ENCODE results near the gene EGFL8. TPM values are rescaled to one million over a fixed set of nuclear protein-coding genes. Genes with fewer than 3 reads are reported as not detected.

Gene EGFL8
- total RNA-seq, 1 donor from 2014 or later, result 6.1 TPM

DNA sequence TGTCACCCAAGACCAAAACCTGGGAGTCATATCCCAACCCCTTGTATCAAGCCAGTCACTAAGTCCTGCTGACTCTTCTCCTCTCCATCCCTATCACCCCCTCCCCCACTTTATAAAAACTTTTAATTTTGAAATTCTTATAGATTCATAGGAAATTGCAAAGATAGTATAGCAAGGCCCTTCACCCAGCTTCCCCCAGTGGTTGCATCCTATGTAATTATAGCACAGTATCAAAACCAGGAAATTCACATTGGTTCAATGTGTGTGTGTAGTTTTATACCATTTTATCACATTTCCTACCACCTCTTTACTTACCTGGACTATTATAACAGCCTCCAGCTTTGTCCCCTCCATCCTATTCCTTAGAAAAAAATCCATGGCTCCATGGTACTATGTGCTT is 6.3 kb upstream of the EGFL8 start:
- no peak for ATAC-seq (ENCODE audit: poor library complexity)
- intact Hi-C loops (cut with DNase I), result no loop called here
- DNase-seq, result no peak

DNA sequence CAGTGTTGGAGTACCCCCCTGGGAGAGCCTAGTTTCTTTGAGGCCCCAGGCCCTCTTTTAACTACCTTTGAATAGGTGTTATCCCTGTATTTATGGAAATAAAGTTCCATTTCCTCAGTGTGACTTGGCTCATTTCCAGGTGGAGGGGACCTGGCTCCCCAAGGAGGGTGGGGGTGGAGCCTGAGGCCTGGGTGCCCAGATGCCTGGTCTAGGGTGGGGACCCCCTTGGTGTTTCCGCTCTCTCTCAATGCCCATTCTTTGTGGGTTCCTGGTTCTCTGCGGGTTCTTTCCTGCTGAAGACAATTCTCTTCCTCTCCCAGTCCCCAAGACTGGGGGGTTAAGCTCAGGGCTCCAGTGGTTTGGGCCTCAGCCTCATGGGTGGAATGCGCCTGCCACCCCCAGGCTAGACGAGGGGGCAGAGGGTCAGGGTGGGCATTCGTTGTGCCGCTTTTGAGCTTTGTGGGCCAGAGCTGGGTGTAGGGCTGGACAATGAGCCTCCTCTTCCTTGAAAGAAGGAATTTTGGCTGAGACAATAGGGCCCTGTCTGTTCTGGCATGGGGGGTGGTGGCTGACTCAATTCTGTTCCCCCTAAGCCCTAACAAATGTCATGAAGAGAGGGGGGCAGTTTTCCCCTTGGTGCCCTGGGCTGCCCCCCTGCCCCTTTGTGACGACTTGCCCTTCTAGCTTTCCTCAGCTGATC is 686 bp upstream of the EGFL8 start:
- intact Hi-C loops (cut with DNase I), result no loop called here
- no peak for ATAC-seq (ENCODE audit: poor library complexity)
- DNase-seq, result no peak

DNA sequence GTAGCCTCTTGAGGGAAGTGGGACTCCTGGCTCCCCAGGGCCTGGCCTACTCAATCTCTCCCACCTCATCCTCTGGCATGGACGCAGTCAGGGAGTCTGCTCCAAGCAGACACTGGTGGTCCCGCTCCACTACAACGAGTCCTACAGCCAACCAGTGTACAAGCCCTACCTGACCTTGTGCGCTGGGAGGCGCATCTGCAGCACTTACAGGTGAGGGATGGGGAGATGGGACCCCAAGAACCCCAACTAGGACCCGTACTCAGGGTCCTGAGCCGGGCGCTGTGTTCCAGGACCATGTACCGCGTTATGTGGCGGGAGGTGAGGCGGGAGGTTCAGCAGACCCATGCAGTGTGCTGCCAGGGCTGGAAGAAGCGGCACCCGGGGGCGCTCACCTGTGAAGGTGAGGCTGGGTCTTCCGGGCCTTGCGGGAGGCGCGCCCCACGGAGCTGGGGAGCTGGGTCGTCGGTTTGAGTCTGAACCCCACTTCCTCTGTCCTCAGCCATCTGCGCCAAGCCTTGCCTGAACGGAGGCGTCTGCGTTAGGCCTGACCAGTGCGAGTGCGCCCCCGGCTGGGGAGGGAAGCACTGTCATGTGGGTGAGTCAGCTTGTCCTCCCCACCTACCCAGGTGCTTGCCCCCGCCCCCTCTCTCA is 2.1 kb downstream of the EGFL8 start:
- intact Hi-C loops (cut with DNase I), result no loop called here
- DNase-seq, result no peak
- no peak for ATAC-seq (ENCODE audit: poor library complexity)

DNA sequence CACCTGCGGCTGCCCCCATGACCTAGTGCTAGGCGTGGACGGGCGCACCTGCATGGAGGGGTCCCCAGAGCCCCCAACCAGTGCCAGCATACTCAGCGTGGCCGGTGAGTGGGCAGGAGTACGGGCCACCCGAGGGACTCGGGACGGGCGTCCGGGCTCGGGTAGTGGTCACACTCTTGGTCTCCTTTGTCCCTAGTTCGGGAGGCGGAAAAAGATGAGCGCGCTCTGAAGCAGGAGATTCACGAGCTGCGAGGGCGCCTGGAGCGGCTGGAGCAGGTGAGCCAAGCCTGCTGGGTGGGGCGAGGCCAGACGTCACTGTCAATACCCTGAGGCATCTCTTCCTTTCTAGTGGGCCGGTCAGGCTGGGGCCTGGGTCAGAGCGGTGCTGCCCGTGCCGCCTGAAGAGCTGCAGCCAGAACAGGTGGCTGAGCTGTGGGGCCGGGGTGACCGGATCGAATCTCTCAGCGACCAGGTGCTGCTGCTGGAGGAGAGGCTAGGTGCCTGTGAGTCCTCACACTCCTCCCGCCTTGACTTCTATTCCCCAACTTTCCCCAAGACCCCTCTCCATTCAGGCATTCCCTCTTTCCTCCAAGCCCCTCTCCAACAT is 2.9 kb downstream of the EGFL8 start:
- no peak for ATAC-seq (ENCODE audit: poor library complexity)

DNA sequence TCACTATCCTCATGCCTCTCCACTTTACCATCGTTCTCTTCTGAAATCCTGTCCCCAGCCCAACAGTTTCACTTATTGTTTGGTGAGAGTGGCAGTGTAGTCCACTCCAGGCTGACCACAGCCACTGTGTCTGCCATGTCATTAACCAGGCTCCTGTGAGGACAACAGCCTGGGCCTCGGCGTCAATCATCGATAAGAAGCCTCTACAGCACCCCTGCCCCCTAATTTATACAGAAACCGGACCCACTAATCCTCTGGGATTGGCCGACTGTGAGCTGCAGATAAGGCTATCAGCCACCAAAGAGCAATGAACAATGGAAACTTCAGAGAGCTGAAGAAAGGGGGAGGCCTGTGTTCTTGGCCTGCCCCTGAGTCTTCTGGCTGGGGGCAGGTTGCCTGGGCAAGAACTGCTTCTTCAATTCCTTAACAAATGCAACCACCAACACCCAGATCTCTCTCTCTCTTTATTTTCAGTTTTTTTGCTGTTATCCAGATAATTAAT is 3.4 kb downstream of the EGFL8 start:
- DNase-seq, result no peak
- intact Hi-C loops (cut with DNase I), result no loop called here
- no peak for ATAC-seq (ENCODE audit: poor library complexity)

More for the DNA sequence above, 2.9 kb downstream of the EGFL8 start:
- intact Hi-C loops (cut with DNase I), result no loop called here
- DNase-seq, result no peak

DNA sequence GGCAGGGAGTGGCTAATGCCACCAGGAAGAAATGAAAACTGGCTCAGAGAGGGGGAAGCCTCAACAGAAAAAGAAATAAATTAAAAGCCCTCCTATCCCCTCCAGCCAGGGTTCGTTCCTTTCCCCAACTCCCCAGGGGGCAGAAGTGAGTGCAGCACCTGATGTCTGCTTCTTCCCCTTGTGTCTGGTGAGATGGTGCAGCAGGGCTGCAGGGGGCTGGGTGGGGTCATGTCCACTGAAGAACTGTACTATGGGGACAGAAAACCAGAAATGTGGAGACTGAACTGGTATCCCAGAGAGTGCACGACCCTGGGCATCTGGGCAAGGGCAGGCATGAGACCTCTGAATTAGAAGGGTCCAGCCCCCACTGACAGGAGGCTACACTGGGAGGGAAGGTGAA is 4.0 kb downstream of the EGFL8 start:
- DNase-seq (no peak), ATAC-seq (ENCODE audit: poor library complexity) (no peak)
- intact Hi-C loops (cut with DNase I), result no loop called here

DNA sequence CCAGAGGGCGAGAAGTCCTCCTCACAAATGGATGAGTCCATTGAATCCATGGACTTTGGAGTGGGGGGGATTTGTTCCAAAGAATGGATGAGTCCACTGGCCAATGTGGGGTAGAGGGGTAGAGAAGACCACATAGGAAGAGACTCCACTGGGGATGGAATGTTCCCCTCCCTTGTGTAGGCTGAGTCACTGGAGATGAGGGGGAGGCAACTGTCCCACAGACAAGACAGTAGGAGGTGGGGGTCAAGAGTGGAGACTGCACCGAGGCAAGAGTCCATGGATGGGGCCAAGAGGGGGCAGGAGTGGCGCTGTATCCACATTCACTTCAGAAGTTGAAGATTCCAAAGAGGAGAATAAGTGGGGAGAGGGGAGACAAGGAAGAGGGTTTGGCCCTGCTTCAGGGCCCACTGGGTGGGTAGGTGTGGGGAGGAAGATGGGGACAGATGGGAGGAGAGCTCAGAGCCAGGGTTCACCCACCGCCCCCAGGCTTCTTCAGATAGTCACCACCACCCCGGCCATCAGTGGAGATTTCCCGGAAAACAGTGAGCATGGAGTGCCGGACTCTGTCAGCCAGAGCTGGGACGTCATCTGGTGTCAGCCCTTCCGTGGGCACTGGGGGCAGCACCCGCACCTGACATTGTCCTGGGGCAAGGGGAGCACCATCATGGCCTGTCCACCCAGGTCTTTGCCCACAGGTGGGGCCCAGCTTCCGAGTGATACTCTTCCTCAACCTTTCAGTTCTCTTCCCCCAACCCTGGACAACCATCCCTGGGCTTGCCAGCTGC is 4.6 kb downstream of the EGFL8 start:
- intact Hi-C loops (cut with DNase I), result no loop called here
- ATAC-seq (ENCODE audit: poor library complexity), result no peak
- no peak for DNase-seq

DNA sequence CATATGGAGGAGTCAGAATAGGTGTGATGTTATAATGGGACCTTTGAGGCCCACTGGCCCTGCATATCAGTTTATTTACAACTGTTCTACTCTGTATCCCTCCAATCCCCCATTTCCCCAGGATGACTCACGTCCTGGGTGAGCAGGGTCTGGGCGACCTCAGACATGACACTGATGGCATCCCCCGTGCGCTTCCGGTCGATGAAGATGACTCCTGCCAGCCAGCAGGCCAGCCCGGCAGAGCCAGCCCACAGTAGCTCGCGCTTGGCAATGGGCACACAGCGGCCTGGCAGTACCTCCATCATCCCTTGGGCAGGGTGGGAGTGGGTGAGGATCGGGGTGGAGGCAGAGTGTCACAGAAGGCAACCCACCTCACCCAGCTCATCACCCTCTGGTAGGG is 5.9 kb downstream of the EGFL8 start:
- DNase-seq (no peak), ATAC-seq (ENCODE audit: poor library complexity) (no peak)
- intact Hi-C loops (cut with DNase I), result no loop called here

DNA sequence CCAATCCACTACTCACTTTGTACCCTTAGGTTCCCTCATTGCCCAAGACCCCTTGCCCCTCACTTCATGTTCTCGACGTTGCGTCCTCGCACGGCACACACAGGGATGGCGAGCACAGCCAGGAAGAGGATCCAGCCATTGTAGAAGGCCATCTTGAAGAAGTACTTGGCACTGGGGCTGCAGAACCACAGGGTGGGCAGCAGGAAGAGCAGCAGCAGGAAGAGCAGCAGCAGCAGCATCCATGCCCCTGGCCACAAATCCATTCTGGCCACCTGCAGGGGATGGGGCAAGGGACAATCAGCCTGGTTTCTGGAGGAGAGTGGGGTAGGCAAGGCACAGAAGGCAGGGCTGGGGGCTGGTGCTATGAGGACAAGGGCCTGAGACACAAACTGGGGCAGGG is 6.8 kb downstream of the EGFL8 start:
- DNase-seq (no peak), ATAC-seq (ENCODE audit: poor library complexity) (no peak)
- intact Hi-C loops (cut with DNase I), result no loop called here

DNA sequence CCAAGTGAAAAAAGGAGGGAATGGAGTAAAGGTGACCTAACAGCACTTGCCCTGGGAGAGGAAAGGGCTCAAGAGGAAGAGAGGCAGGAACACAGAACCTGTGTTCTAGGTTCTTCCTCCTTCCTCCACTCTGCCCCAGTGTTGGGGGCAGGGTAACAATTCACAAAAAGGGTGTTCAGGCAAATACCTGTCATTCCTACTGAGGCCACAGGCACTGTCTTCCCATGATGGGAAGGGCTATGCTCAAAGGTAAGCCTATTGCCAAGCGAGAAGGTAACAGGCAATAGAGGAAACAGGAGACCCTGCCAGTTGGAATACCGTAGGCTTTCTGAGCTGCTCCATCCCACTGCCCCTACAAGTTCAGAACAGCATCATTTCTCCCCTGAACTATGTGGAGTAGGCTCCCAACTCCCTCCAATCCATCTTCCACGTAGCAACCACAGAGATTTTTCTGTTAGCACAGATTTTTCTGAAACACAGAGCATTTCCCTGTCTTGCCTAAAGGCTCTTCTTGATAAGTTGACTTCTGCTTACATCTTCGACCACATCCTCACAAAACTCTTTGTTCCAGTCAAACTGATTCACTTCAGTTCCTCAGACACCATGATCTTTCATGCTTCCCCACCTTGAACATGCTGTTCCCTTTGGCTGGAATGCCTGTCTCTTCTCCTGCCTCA is 8.8 kb downstream of the EGFL8 start:
- ATAC-seq (ENCODE audit: poor library complexity) (no peak), DNase-seq (no peak)
- intact Hi-C loops (cut with DNase I), result no loop called here

DNA sequence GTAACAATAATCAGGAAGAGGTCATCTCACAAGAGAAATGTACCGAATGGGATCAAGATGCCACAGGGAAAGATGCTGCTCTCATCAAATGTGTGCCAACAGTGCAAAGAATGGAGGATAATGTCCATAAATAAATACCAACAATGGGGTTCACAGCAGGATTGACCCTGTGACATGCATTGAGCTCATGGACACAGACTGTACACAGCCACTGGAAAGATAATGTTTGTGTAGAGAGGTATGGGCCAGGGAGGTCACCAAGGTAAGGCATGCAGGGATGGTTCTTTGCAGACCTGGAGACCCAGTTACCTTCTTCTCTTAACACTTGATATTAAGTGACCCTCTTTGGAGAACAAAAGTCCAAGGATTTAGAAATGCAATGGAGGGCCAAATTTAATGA is 10.0 kb downstream of the EGFL8 start:
- no peak for ATAC-seq (ENCODE audit: poor library complexity)
- intact Hi-C loops (cut with DNase I), result no loop called here
- DNase-seq, result no peak

DNA sequence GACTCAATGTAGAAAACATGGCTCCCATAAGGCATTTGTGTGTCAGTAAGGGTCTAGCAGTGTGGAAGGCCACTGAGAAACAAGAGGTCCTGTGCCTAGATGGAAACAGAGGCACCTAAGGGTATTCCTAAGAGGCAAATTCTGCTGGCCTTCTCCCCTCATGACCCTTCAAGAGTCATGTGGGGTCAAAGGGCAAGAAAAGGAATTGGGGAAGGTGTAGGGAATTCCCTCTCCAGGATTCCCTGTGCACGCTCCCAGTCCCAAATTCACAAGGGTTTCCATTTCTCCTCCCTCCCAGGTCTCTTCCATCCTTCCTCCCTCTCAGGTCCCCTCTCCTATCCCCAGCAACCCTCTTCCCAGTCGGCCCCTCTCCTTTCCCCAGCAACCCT is 10.9 kb downstream of the EGFL8 start:
- DNase-seq (no peak), ATAC-seq (ENCODE audit: poor library complexity) (no peak)
- intact Hi-C loops (cut with DNase I), result no loop called here

DNA sequence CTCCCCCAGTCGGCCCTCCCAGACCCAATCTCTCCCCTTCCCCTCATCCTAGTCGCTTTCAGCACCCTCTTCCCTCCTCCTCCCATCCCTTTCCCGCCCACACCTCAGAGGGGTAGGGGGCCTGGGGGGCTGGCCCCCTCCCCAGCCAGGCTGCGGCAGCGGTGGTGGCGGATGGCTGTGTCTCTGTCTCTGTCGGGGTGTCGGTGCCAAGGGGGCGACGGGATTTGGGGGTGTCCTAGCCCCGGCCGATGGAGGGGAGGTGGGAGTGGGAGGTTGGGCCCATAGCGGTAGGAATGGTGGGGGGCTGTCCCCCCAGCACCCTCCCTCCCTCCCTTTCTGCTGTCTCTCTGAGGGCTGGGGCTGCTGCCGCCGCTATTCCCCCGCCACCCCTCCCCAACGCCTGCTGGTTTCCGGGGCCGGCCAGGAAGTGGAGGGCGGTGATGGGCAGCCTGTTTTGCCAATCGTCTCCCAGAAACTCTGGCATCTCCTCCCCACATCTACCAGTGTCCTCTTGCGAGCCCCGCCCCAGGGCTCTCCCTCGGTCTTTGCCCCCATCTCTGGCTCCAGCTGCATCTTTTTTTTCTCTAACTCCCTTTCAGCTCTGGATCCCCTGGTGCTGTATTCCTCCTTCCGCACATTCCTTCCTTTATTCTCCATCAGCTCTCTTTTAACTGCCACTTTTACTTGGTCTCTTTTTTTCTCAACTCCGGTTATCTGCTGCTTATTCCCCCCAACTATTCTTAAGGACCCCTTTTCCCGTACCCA is 11.5 kb downstream of the EGFL8 start, which contains the start of gene AGPAT1:
AGPAT1 (minus strand) TSS at position 374 of the 765 bp plus-strand sequence. CDS start 4,588 bp downstream, outside the sequence.
- DNase-seq, result peak; percentile 99
- peak; percentile 72 for ATAC-seq (ENCODE audit: poor library complexity)
- intact Hi-C loops (cut with DNase I), result no loop called here

DNA sequence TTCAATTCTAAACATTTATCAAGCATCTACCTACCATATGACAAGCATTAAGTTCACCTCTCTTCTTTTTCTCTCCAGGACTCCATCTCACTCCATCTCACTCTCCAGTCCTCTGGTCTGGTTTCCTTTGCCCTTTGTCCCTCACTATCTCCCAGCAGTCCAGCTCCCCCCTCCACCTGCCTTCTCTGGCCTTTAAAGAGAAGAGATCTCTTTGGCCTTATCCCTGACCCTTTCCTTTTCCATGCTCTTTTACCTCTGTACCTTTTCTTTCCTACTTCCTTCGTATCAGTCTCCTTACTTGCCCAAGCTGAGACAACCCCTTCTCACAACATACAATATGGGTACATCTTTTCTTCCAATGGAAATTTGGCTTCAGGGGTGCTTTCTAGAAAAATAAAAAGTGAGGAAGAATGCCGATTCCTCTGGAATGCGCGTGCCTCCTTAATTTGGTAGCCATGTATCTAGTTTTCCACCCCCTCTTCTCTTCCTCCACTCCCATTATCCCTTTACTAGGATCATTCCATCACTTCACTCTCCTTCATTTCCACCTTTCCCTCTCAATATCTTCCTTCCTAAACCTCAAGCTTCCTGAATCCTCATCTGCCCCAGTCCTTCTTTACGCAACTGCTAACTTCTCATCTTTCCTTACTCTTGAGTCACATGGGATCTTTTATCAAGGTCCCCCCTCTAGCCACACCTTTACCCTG is 12.2 kb downstream of the EGFL8 start:
- intact Hi-C loops (cut with DNase I), result no loop called here
- ATAC-seq (ENCODE audit: poor library complexity), result no peak
- no peak for DNase-seq

DNA sequence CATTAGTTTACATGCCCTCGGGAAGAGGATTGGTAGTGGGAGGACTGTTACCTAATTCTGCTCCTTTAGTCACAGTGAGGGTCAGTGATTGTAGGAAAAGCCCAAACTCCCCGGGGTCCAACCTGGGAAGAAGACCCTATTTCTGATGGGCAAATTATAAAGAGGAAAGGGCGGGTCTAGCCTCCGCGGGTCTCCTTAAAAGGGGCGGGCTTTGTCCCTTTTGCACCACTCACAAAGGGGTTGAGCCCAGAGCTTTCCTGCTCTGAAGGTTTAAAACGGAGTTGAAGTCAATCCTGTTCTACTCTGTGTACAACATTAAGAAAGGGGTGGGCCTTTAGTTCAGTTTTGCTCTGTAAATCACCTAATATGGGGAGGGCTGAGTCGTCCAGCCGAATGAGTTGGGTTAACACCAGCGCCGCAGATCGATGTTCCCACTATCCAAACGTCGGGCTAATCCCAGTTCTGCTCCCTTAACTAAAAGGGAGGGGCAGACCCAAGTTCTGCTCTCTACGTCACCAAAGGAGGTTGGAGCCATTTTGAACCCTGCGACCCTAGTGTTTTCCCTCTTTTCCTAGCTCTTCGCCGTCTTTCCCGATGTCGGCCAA is 12.9 kb downstream of the EGFL8 start:
- intact Hi-C loops (cut with DNase I), result no loop called here
- ATAC-seq (ENCODE audit: poor library complexity) (peak; percentile 19), DNase-seq (no peak)

DNA sequence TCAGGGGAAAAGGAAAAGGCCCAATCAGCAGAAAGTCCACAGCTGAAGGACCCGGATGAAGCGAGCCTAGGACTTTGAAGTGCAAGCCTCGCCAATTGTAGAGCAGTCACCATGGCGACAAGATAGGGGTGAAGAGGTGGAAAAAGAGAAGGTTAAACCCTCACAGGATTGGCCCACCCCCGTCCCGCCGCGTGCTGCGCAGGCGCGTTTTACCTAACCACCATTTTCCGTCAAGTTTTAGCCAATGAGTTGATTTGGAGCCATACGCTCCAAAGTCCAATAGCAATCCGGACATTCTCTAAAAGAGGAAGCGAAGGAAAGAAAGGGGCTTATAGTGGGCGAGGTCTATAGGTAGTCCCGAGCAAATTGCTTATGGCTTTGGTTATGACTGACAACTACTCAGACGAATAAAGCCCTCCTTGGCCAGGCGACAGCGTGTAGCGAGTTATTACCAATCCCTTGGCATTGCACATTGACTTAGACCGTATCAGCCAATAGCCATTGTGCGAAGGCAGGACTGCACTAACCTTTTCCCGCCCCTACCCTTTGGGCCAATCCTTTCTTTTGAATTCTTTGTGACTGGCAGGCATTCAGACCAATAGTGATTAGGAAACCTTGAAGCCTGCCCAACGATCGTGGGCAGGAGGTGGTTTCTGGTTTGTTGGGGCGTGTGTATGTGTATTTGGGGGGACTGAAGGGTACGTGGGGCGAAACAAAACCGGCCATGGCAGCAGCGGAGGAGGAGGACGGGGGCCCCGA is 13.6 kb downstream of the EGFL8 start, which contains the start of gene RNF5:
RNF5 (plus strand) TSS at position 618 of the 759 bp plus-strand sequence; CDS start at position 725, 107 bp downstream.
- DNase-seq (peak; percentile 95), ATAC-seq (ENCODE audit: poor library complexity) (peak; percentile 85)
- intact Hi-C loops (cut with DNase I), result no loop called here
